Suprapubic skin (tissue), 3 donors: Measurements from ENCODE around the gene RAD51C.

Experiments used
- EP300 ChIP-seq: sonication (generic); formaldehyde crosslinking; IDR thresholded peaks from one replicate; pipeline ENCODE4 v1.6.1; 2017; ENCODE audit warnings: antibody characterized with exemption
- POLR2A ChIP-seq, 2 donors: fragments of 450-650 bp; IDR thresholded peaks; one replicate each; pipeline ENCODE4 v1.6.1; 2017; ENCODE audit warnings: antibody characterized with exemption in 2 of 2, mild to moderate bottlenecking in 2 of 2, moderate library complexity in 2 of 2
- TF ChIP-seq, protein P1 (sequence below), 2 donors: fragments of 200-600 bp in 1 of 2; fragments of 450-650 bp in 1 of 2; sonication (generic) in 1 of 2; IDR thresholded peaks; one replicate each; pipeline ENCODE4 v1.5.1; 2016 to 2019; ENCODE audit warnings: antibody characterized with exemption in 2 of 2, mild to moderate bottlenecking in 1 of 2, moderate library complexity in 1 of 2

DNA sequence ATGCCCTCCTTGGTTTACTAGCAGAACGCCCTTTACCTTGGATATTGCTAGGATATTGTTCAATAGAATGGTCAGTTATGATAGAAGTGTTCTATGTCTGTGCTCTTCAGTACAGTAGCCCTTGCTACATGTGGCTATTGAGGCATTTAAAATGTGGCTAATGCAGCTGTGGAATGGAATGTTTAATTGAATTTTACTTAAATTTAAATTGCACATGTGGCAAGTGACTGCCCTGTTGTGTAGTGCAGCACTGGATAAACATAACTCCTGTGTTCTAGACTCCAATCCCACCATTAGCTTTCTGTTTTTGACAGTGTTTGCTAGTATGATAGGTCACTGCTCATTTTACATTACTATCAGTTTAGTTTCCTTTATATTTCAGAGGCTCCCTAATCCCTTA lies 29.9 kb downstream of the RAD51C start:
- TF ChIP-seq, protein P1, sequence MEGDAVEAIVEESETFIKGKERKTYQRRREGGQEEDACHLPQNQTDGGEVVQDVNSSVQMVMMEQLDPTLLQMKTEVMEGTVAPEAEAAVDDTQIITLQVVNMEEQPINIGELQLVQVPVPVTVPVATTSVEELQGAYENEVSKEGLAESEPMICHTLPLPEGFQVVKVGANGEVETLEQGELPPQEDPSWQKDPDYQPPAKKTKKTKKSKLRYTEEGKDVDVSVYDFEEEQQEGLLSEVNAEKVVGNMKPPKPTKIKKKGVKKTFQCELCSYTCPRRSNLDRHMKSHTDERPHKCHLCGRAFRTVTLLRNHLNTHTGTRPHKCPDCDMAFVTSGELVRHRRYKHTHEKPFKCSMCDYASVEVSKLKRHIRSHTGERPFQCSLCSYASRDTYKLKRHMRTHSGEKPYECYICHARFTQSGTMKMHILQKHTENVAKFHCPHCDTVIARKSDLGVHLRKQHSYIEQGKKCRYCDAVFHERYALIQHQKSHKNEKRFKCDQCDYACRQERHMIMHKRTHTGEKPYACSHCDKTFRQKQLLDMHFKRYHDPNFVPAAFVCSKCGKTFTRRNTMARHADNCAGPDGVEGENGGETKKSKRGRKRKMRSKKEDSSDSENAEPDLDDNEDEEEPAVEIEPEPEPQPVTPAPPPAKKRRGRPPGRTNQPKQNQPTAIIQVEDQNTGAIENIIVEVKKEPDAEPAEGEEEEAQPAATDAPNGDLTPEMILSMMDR (IDR thresholded peaks at IDR 0.05) = no peak
- no peak for TF ChIP-seq POLR2A (IDR thresholded peaks at IDR 0.05)
- TF ChIP-seq EP300 = no peak
